K562 (cell line): Measurements from ENCODE around the gene MAP3K20.

Source experiments
- CTCF ChIP-seq, 3 experiments: IDR thresholded peaks in 2 of 3; conservative IDR thresholded peaks in 1 of 3; 2 replicates each; pipeline ENCODE4 v1.5.1; 2011 to 2012; ENCODE audit warnings: low read length in 3 of 3, mild to moderate bottlenecking in 3 of 3, control low read depth in 2 of 3, improper control_type of control experiment in 1 of 3, inconsistent platforms in 1 of 3, low read depth in 1 of 3, mixed read lengths in 1 of 3, moderate library complexity in 1 of 3; ENCODE audit not compliant: insufficient read depth in 2 of 3
- ETV6 ChIP-seq, 3 experiments: fragments of 150-350 bp in 1 of 3; sonication (generic) in 1 of 3; formaldehyde crosslinking in 1 of 3; IDR thresholded peaks; 2 replicates each; pipeline versions ENCODE4 v1.6.1 to v1.8.0; 2014 to 2022; ENCODE audit warnings: borderline replicate concordance in 2 of 3, low read depth in 2 of 3, antibody characterized with exemption in 1 of 3, low read length in 1 of 3, mild to moderate bottlenecking in 1 of 3, missing genetic modification reagents in 1 of 3
- HDAC2 ChIP-seq: fragments of 450-650 bp; IDR thresholded peaks from 2 replicates; pipeline ENCODE4 v1.6.1; 2016; ENCODE audit warnings: mild to moderate bottlenecking
- HOMEZ ChIP-seq: fragments of 250-450 bp; sonication (Bioruptor Pico); IDR thresholded peaks from 2 replicates; pipeline ENCODE4 v1.4.0; 2020; ENCODE audit warnings: mild to moderate bottlenecking, moderate library complexity
- JUN ChIP-seq, 2 experiments: sonication (generic) in 1 of 2; formaldehyde crosslinking in 1 of 2; IDR thresholded peaks; 2 replicates each; pipeline versions ENCODE4 v1.6.1 to v1.8.0; 2012 to 2022; ENCODE audit warnings: borderline replicate concordance in 2 of 2, mild to moderate bottlenecking in 2 of 2, improper control_type of control experiment in 1 of 2, low read depth in 1 of 2, low read length in 1 of 2, missing genetic modification reagents in 1 of 2
- PKNOX1 ChIP-seq: fragments of 450-650 bp; IDR thresholded peaks from 2 replicates; pipeline ENCODE4 v1.6.1; 2016
- POLR2AphosphoS5 ChIP-seq: IDR thresholded peaks from 2 replicates; pipeline ENCODE4 v1.6.1; 2011; ENCODE audit warnings: mild to moderate bottlenecking, low read depth, low read length, moderate library complexity; ENCODE audit not compliant: control insufficient read depth, insufficient read depth
- SIN3A ChIP-seq, 2 experiments: fragments of 150-350 bp in 1 of 2; IDR thresholded peaks; 2 replicates each; pipeline ENCODE4 v1.6.1; 2011 to 2016; ENCODE audit warnings: borderline replicate concordance in 2 of 2, low read depth in 2 of 2, low read length in 2 of 2, mild to moderate bottlenecking in 2 of 2, moderate library complexity in 2 of 2; ENCODE audit not compliant: control insufficient read depth in 1 of 2
- SRSF7 ChIP-seq: fragments of 200-400 bp; formaldehyde crosslinking; optimal IDR thresholded peaks from 2 replicates; pipeline ENCODE3; 2017; ENCODE audit warnings: mild to moderate bottlenecking, low read depth, low read length
- ZFP36 ChIP-seq: fragments of 150-350 bp; IDR thresholded peaks from 2 replicates; pipeline ENCODE4 v1.6.1; 2018; ENCODE audit warnings: low read length, low read depth; ENCODE audit not compliant: partially characterized antibody
- ZNF239 ChIP-seq: fragments of 250-450 bp; sonication (Bioruptor Pico); IDR thresholded peaks from 2 replicates; pipeline ENCODE4 v1.4.0; 2020; ENCODE audit warnings: mild to moderate bottlenecking
- TF ChIP-seq, protein P1 (sequence below), 2 experiments: fragments of 450-650 bp; formaldehyde crosslinking in 1 of 2; IDR thresholded peaks; 2 replicates each; pipeline versions ENCODE4 v1.4.0 to v1.6.1; 2014 to 2020; ENCODE audit warnings: mild to moderate bottlenecking in 2 of 2, borderline replicate concordance in 1 of 2, low read depth in 1 of 2

GRCh38 chr2:173040729-173041128 lies 34.9 kb upstream of the MAP3K20 start:
- no peak for TF ChIP-seq CTCF (IDR thresholded peaks at IDR 0.05 in 2 of 3, conservative IDR thresholded peaks at IDR 0.05 in 1 of 3; ENCODE audit: insufficient read depth in 2 of 3, low read depth in 1 of 3, low read length in 3 of 3)
- no peak for TF ChIP-seq ZFP36
- no peak for TF ChIP-seq ETV6 (IDR thresholded peaks at IDR 0.05; ENCODE audit: borderline replicate concordance in 1 of 2, low read depth in 2 of 2, low read length in 1 of 2)
- no peak for TF ChIP-seq ETV6 (CRISPR knock-in tag; IDR thresholded peaks at IDR 0.05; ENCODE audit: borderline replicate concordance)
- no peak for TF ChIP-seq SRSF7
- TF ChIP-seq POLR2AphosphoS5, result no peak
- no peak for TF ChIP-seq ZNF239 (CRISPR knock-in tag)
- no peak for TF ChIP-seq SIN3A (IDR thresholded peaks at IDR 0.05; ENCODE audit: borderline replicate concordance in 2 of 2, control insufficient read depth in 1 of 2, low read depth in 2 of 2, low read length in 2 of 2)
- no peak for TF ChIP-seq JUN (IDR thresholded peaks at IDR 0.05; ENCODE audit: borderline replicate concordance, low read depth, low read length)
- TF ChIP-seq JUN (CRISPR knock-in tag; IDR thresholded peaks at IDR 0.05; ENCODE audit: borderline replicate concordance), result no peak
- no peak for TF ChIP-seq HOMEZ
- no peak for TF ChIP-seq HDAC2
- no peak for TF ChIP-seq PKNOX1
- TF ChIP-seq, protein P1, sequence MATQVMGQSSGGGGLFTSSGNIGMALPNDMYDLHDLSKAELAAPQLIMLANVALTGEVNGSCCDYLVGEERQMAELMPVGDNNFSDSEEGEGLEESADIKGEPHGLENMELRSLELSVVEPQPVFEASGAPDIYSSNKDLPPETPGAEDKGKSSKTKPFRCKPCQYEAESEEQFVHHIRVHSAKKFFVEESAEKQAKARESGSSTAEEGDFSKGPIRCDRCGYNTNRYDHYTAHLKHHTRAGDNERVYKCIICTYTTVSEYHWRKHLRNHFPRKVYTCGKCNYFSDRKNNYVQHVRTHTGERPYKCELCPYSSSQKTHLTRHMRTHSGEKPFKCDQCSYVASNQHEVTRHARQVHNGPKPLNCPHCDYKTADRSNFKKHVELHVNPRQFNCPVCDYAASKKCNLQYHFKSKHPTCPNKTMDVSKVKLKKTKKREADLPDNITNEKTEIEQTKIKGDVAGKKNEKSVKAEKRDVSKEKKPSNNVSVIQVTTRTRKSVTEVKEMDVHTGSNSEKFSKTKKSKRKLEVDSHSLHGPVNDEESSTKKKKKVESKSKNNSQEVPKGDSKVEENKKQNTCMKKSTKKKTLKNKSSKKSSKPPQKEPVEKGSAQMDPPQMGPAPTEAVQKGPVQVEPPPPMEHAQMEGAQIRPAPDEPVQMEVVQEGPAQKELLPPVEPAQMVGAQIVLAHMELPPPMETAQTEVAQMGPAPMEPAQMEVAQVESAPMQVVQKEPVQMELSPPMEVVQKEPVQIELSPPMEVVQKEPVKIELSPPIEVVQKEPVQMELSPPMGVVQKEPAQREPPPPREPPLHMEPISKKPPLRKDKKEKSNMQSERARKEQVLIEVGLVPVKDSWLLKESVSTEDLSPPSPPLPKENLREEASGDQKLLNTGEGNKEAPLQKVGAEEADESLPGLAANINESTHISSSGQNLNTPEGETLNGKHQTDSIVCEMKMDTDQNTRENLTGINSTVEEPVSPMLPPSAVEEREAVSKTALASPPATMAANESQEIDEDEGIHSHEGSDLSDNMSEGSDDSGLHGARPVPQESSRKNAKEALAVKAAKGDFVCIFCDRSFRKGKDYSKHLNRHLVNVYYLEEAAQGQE (IDR thresholded peaks at IDR 0.05; ENCODE audit: borderline replicate concordance), result no peak
- TF ChIP-seq, protein P1 (CRISPR knock-in tag; IDR thresholded peaks at IDR 0.05; ENCODE audit: low read depth), result no peak
